Nucleus accumbens (tissue), 56 donors: ENCODE measurements around the gene STATH.
"Not testable (repeated sequence)": the region's sequence is repeated elsewhere in the genome, so short reads cannot be mapped to it uniquely, and the experiment has no call there.

Experiments used
- DNase-seq, 56 donors: peaks; one replicate each; lab custom pipeline; 2025; lab: John Stamatoyannopoulos, UW

Gene STATH, protein sequence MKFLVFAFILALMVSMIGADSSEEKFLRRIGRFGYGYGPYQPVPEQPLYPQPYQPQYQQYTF

DNA sequence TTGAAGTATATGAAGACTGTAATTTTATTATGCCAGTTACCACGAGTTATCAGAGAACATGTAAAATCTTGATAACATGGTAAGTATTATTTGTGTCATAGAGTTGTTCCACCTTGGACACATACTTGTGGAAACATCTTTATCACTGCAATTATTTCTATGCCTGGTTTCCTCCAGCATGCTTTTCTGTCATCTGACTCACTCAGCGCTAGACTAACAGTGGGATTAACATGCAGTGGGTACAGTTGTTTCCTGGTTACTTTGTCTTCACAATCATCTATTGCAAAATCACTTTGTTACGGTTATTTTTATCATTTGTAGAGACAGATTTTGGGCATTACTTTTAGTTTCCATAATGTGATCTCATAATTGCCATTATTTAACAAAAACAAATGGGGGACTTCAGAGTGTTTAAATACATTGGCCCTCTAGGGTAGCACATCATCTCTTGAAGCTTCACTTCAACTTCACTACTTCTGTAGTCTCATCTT lies at the start of gene STATH:
Gene STATH (plus strand): TSS at position 441 of the 491 bp plus-strand sequence. CDS start 2,472 bp downstream, outside the sequence.
- no peak for DNase-seq

DNA sequence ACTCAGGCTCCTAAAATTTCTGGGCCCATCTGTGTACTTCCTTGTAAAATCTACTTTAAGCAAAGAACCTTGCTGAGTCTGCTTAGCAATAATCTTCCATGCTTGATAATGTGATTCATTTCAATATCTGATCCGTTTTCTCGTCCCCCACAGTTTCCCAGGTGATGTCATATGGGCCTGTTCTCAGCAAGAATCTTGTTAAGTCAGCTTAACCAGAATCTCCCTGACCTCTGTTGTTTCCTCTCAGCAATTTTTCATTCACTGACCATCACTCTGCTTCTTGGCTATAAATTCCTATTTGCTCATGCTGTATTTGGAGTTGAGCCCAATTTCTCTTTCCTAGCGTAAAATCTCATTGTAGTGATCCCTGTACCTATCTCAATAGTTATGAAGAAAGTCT lies 44.2 kb upstream of the STATH start:
- DNase-seq = no peak

DNA sequence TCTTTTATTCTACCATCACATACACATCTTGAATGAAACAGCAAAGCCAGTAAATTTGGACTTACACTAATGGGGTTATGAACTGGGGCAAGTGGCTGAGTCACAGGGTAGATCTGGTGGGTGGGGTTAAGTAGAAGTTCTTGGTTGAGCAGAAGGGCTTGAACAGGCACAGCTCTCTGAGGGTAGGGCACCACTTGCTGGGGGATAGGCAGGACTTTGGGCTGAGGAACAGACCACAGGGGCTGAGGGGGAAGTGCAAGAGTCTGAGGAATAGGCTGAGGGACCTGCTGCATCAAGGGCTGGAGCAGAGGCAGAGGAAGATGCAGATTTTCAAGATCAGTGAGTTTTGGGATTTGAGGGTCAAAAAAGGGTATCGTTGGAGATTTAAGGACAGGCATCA lies 38.6 kb upstream of the STATH start:
- no peak for DNase-seq

DNA sequence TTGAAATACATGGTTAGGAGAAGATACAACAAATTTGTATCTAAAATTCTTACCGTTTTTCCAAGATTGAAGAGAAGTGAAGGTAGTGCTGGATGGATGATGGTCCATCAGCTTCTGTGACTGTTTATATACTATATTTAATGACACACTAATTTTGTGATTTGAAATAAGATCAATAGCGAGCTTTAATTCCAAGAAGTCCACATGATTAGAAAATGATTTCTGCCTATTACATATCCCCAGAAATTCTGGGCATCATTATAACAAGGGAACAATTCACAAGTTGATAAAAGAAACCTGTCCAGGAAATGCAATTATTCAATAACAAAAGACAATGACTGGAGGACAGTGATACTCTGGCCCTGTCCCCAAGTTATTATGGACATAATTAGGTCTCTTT lies 30.1 kb upstream of the STATH start, which contains the start of gene CSN2:
Gene CSN2 (minus strand): TSS at position 101 of the 400 bp plus-strand sequence. CDS start 4,733 bp downstream, outside the sequence.
- no peak for DNase-seq

DNA sequence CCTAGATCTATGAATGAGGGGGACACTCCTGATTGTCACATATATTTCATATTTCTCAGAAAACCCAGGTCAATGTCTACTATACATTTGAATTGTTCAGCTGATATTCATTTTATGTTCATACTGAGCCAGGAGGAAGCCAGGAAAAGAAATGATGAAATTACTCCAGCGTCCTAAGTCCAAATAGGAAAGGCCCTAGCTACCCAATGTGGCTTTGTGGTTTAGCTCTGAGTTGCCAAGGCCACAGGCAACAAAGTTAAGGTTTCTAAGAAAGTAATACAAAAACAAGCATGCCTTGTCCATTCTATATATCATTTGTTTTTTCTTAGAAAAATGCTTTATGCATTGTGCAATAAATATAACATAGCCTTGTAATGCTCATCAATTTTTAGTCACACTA lies 25.7 kb upstream of the STATH start:
- no peak for DNase-seq

DNA sequence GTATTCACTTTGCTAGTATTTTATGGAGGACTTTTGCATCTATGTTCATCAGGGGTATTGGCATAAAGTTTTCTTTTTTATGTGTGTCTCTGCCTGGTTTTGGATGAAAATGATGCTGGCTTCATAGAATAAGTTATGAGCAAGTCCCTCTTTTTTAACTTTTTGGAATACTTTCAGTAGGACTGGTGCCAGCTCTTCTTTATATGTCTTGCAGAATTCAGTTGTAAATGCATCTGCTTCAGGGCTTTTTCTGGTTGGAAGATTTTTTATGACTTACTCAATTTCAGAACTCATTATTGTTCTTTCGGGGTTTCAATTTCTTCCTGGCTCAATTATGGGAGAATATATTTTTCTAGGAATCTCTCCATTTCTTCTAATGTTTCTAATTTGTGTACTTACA lies 21.1 kb upstream of the STATH start:
- DNase-seq = no peak

DNA sequence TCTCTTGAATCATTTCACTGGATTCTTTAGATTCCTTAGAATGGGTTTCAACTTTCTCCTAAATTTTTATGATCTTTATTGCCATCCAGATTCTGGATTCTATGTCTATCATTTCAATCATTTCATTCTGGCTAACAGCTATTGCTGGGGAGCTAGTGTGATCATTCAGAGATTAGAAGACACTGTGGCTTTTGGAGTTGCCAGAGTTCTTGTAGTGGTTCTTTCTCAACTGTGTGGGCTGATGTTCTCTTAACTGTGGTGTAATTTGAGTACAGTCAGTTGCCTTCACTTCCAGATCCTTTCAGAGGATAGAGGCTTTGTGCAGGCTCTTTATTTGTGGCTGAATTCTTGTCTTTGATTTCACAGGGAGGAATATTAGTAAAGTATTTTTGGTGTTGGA lies 18.2 kb upstream of the STATH start:
- DNase-seq = no peak

DNA sequence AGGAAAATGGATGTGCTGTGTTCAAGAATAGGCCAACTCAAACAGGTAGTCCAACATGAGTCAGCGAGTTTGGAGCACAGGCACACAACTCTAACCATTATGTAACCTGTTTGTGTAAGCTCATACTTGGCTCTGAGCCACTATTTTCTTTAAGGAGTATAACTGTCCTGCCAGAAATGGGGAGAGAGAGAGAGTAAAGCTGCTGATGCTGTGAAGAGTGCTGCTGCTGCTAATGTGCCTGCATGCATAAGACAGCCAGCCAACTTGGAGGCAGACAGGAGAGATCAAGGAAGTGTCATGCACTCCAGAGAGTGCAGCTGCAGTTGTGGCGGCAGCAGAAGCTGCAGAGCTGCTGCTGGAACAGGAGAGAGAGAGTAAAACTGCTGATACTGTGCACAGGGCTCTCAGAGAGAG lies 11.7 kb upstream of the STATH start:
- peak in 1 of 56 donors; percentile 0 for DNase-seq

DNA sequence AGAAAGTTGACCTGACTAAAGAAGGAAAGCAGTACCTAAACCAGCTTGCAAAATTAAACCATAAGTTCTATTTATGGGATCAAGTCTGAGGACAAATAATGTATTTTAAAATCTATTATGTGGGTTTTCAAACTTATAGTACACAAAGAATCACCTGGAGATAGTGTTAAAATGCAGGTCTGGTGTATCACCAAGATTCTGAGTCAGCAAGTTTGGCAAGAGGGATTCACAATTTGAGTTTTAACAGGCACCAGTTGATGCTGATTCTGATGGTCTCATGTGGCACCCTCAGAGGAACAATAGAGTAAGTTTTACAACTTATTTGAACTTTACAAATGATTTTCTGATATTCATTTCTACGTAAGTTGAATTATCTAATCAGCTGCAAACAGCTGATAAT lies 9.1 kb upstream of the STATH start:
- no peak for DNase-seq

DNA sequence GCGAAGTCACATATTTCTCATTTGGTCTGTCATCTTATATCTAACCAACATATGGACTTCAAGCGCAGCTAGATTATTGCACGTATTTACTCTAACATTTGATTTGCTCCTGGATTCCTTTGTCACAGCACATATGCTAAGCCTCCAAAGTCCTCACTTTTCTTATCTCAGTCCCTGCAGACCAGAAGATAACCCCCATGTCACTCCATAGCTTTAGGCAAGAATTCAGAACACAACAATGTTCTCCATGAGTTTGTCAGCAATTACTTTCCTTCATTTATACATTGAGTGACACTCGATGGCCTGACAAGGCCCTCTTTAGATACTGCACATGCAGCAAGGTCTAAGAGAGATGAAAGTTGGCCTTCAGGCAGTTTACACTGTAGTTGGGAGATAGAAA lies 4.8 kb upstream of the STATH start:
- DNase-seq = no peak

DNA sequence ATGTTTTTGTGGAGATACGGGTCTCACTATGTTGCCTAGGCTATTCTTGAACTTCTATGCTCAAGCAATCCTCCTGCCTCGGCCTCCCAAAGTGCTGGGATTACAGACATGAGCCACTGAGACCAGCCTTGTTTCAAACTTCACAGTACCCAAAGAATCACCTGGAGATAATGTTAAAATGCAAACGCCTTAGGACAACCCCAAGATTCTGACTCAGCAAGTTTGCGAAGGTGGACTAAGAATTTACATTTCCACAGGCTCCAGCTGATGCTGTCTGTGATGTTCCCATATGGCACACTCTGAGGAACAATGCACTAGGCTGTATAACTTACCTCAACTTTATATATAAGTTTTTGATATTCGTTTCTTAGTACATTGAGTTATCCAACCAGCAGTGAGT lies 984 bp upstream of the STATH start:
- no peak for DNase-seq

DNA sequence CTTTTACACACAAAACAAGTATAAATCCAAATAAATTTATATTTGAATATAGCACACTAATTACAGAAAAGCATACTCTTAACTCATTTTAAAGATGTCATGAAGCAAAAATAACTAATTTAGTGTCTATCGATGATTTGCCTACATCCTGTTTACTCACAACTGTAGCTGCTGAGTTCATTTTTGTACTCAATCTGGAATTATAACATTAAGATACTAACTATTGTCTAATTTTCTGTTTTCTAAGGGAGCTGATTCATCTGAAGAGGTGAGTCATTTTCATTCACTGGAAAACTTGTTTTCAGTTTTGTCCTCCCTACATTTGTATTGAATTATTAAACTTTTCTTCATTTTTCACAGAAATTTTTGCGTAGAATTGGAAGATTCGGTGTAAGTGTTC lies 3.7 kb downstream of the STATH start:
- no peak for DNase-seq

DNA sequence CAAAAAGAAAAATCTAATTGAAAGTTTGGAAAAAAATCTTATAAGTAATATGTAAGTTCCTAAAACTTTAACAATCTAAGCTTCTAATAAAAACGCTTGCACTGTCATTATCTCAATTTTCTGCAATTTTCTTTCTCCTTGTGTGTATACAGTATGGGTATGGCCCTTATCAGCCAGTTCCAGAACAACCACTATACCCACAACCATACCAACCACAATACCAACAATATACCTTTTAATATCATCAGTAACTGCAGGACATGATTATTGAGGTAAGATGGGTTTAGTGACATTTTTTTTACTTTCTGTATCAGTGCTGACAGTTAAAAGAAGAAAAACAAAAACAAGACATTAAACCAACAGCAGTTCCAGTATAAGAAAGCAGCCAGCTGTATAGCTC lies 4.9 kb downstream of the STATH start:
- DNase-seq = no peak

DNA sequence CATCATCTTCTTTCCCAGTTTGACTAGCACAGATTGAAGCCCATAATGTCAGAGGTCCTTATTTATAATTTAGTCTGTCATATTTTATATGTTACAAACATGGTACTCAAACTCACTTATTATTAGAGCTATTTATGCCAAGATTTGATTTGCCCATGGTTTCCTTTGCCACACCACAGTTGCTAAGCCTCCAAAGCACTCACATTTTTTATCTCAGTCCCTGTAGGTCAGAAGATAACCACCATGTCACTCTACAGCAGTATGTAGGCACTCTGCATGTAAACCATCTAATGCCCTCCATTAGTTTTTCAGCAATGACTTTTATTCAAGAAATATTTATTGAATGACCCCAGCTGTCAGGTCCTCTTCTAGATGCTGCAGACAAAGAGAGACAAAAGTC lies 6.7 kb downstream of the STATH start:
- DNase-seq = no peak

DNA sequence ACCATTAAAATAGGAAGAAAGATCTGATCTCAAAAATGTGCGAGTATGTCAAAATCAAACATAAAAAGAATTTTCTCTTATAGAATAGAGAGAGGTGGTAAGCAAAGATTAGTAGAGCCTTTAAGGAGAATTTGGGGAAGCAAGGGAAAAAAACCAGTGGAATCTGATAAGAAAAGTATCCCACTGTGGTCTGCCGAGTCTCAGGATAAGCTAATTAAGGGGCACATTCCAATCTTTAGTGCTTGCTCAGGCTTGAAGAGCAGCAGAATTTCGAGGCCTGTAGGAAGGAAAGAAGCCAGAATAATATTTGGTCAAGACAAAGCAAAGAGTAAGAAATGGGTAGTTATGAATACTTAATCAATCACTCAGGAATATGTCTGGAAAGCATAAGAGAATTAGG lies 13.0 kb downstream of the STATH start:
- no peak for DNase-seq

DNA sequence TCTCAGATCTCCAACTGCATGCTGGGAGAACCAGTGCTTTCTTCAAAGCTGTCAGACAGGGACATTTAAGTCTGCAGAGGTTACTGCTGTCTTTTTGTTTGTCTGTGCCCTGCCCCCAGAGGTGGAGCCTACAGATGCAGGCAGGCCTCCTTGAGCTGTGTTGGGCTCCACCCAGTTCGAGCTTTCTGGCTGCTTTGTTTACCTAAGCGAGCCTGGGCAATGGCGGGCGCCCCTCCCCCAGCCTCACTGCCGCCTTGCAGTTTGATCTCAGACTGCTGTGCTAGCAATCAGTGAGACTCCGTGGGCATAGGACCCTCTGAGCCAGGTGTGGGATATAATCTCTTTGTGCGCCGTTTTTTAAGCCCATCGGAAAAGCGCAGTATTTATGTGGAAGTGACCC lies 23.2 kb downstream of the STATH start:
- not testable (repeated sequence) for DNase-seq

DNA sequence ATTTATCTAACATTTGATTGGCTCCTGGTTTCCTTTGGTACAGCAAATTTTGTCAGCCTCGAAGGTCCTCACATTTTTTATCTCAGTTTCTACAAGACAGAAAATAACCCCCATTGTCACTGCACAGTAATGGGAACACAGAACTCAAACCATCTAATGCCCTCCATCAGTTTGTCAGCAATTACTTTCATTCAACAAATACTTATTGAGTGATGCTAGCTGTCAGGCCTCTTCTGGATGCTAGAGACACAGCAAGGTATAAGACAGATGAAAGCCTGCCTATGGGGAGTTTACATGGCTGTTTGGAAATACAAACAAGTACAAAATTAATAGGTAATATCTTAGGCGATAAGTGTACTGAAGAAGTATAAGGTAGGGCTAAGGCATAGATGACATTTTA lies 27.5 kb downstream of the STATH start:
- DNase-seq = no peak

DNA sequence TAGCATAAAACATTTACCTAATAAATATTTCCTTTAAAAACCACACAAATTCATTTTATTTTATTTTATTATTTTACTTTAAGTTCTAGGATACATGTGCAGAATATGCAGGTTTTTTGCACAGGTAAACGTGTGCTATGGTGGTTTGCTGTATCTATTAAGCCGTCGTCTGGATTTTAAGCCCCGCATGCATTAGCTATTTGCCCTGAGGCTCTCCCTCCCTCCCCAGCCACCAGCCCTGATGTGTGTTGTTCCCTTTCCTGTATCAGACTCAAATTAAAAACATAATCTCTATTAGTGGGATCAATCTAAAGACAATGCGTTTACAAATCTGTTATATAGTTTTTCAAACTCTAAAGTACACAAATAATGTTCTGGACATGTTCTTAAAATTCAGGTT lies 31.2 kb downstream of the STATH start:
- DNase-seq = no peak

DNA sequence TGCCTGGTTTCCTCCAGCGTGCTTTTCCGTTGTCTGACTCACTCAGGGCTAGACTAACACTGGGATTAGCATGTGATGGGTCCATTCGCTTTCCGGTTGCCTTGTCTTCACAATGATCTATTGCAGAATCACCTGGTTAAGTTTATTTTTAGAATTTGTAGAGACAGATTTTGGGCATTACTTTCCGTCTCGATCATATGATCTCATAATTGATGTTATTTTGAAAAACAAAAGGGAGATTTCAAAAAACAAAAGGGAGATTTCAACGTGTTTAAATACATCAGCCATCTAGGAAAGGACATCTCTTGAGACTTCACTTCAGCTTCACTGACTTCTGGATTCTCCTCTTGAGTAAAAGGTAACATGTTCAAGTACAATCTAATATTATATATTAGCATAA lies 32.4 kb downstream of the STATH start, which contains the start of gene HTN3:
Gene HTN3 (plus strand): TSS at position 301 of the 400 bp plus-strand sequence. CDS start 2,282 bp downstream, outside the sequence.
- not testable (repeated sequence) for DNase-seq

DNA sequence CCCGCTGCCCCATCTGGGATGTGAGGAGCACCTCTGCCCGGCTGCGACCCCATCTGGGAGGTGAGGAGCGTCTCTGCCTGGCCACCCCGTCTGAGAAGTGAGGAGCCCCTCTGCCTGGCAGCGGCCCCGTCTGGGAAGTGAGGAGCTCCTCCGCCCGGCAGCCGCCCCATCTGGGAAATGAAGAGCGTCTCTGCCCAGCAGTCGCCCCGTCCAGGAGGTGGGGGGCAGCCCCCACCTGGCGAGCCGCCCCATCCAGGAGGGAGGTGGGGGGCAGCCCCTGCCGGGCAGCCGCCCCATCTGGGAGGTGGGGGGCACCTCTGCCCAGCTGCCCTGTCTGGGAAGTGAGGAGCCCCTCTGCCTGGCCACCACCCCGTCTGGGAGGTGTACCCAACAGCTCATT lies 41.8 kb downstream of the STATH start:
- not testable (repeated sequence) for DNase-seq

DNA sequence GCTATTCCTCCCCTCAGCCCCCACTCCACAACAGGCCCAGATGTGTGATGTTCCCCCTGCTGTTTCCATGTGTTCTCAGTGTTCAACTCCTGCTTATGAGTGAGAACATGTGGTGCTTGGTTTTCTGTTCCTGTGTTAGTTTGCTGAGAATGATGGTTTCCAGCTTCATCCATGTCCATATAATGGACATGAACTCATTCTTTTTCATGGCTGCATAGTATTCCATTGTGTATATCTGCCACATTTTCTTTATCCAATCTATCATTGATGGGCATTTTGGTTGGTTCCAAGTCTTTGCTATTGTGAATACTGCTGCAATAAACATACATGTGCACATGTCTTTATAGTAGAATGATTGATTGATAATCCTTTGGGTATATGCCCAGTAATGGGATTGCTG lies 44.2 kb downstream of the STATH start:
- DNase-seq = not testable (repeated sequence)

DNA sequence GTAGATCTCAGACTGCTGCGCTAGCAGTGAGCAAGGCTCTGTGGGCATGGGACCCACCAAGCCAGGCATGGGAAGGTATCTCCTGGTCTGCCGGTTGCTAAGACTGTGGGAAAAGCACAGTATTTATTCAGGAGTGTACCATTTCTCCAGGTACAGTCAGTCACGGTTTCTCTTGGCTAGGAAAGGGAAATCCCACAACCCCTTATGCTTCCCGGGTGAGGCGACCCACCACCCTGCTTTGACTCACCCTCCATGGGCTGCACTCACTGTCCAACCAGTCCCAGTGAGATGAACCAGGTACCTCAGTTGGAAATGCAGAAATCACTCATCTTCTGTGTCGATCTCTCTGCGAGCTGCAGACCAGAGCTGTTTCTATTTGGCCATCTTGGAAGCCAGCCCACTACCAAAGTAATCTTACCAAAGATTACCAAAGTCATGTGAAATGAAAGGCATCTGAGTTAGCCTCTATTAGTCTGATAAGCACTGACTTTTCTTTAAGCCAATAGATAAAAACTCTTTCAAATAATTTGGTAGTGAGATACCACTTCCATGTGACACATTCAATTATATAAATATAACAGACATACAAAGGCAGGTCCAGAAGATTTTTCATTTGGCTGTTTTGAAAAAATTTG lies 46.0 kb downstream of the STATH start:
- DNase-seq = no peak
